ENCODE results near the gene CCM2. TPM values are rescaled to one million over a fixed set of nuclear protein-coding genes. Genes with fewer than 3 reads are reported as not detected.

The CCM2 gene
- total and polyA plus RNA-seq, 5 experiments from 2014 or later: 49.9 to 167 (median 81.7) TPM

DNA sequence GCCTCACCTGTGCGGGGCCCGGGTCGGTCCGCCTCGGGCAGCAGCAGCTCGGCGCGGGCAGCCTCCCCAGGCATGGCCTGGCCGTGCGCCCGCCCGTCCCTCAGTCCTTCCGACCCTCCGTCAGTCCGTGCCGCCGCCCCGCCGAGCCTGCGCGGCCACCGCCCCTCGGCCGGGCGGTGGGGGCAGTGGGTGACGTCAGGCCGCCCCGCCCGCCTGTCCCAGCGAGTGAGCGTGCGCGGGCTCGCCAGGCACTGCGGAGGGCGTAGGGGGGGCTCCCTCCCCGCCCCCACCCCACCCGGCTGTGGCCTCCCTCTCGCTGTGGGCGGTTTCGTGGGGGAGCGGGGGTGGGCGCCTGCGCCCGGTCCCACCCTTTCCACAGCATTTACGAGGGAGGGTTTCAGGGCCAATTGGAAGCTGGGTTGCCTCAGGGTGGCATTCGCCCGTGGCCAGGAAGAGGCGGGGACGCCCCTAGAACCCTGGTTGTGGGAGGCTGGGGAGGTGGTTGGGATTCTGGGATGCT lies 88.9 kb downstream of the CCM2 start, which contains the start of gene NACAD:
Gene NACAD (minus strand): TSS at position 149 of the 520 bp plus-strand sequence. CDS start 75 bp downstream, at position 74.
- peaks cover 0 to 6% (median 0%) of the 10 kb centered on the region in 5 donors for H3K27me3 Mint-ChIP-seq
- ATAC-seq: peak; percentile 70 to 74
- H3K9me3 Mint-ChIP-seq: peaks cover 0 to 9% (median 0%) of the 10 kb centered on the region in 9 donors
- H3K27ac Mint-ChIP-seq: peak within 1 kb of the TSS in 9 of 10 donors; percentile 35 to 91 (median 71)
- POLR2A ChIA-PET: interaction anchor here (0.6 to 1.7 kb wide), 5 partner anchors 8 to 203 kb away, joined by 3 to 7 read pairs (median 3); no protein-coding TSS in a partner anchor
- DNase-seq: peak in 8 of 10 donors; percentile 34 to 69 (median 42)
- peaks cover 3 to 10% (median 8%) of the 10 kb centered on the region in 4 donors for H3K4me1 Mint-ChIP-seq
- H3K36me3 Mint-ChIP-seq: no peaks in the 10 kb centered on the region
- peak within 1 kb of the TSS; percentile 73 to 89 (median 81) for H3K4me3 Mint-ChIP-seq

DNA sequence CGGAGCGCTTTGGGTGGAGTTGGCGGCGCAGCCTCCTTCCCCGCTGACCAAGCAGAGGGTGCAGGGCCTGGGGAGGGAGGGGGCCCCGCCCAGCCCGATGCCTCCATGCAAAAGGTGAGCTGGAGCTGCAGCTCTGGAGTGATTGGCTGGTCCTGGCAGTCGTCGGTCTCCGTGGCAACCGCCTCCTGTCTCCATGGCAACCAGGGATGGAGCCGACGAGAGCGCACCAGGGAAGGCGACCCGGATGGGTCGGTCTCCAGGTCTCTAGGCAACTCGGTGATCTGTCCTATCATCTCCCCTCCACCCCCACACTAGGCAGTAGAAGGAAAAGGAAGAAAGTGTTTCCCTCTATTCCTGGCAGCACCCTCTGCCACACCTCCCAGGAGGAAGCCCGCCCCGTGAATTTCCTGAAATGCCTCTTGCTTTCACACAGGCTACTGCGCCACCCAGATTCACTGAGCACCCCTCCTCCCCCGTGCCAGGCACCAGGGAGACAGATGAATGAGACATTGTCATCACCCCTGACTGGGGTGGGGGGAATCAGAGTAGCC lies 89.4 kb downstream of the CCM2 start:
- Mint-ChIP-seq H3K27ac (peak overlapping the region in 9 of 10 donors; percentile 35 to 91 (median 71)), H3K9me3 (peaks cover 0 to 9% (median 0%) of the 10 kb centered on the region in 9 donors), H3K27me3 (peaks cover 0 to 6% (median 0%) of the 10 kb centered on the region in 5 donors), H3K4me3 (peak overlapping the region; percentile 73 to 89 (median 81)), H3K36me3 (no peaks in the 10 kb centered on the region), H3K4me1 (peaks cover 3 to 10% (median 8%) of the 10 kb centered on the region in 4 donors)
- ATAC-seq (peak; percentile 65 to 76), DNase-seq (peak; percentile 53 to 86 (median 70))
- POLR2A ChIA-PET: interaction anchor here (0.6 to 1.7 kb wide), 6 partner anchors 9 to 204 kb away, joined by 3 to 7 read pairs (median 3); partner anchors contain the start of gene TBRG4

GRCh38 chr7:45092100-45092930 lies 92.3 kb downstream of the CCM2 start:
- peak overlapping the region in 2 of 10 donors; percentile 45 to 53 for H3K27ac Mint-ChIP-seq
- peaks cover 0 to 6% (median 0%) of the 10 kb centered on the region in 5 donors for H3K27me3 Mint-ChIP-seq
- peaks cover 5 to 10% (median 8%) of the 10 kb centered on the region in 4 donors for H3K4me1 Mint-ChIP-seq
- DNase-seq (no peak), ATAC-seq (no peak)
- H3K4me3 Mint-ChIP-seq: peak overlapping the region in 1 of 10 donors; percentile 1
- peaks cover 0 to 9% (median 0%) of the 10 kb centered on the region in 9 donors for H3K9me3 Mint-ChIP-seq
- H3K36me3 Mint-ChIP-seq: no peaks in the 10 kb centered on the region
- POLR2A ChIA-PET: no interaction called here

DNA sequence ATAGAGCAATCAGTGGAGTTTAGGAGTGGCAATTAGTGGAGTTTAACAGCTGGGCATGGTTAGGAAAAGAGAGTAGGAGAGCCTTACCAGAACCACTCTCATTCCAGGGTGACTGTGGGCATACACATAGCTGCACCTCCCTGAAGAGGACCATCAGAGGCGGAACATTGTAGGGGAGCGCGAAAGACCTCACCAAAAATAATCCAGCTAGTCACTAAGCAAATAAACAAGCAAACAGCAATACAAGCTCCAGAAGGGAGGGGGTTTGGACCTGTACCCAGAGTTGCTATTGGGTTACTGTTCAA lies 92.9 kb downstream of the CCM2 start:
- DNase-seq (no peak), ATAC-seq (no peak)
- peaks cover 5 to 10% (median 8%) of the 10 kb centered on the region in 4 donors for H3K4me1 Mint-ChIP-seq
- H3K9me3 Mint-ChIP-seq: peaks cover 0 to 9% (median 0%) of the 10 kb centered on the region in 9 donors
- peaks cover 0 to 4% (median 0%) of the 10 kb centered on the region in 3 donors for H3K36me3 Mint-ChIP-seq
- POLR2A ChIA-PET: no interaction called here
- peak overlapping the region in 1 of 10 donors; percentile 15 for H3K27ac Mint-ChIP-seq
- peaks cover 0 to 6% (median 0%) of the 10 kb centered on the region in 5 donors for H3K27me3 Mint-ChIP-seq
- peak overlapping the region in 1 of 10 donors; percentile 1 for H3K4me3 Mint-ChIP-seq

- H3K4me1 Mint-ChIP-seq: peaks cover 0 to 12% (median 1%) of the 10 kb centered on the region in 4 donors
- H3K27ac Mint-ChIP-seq: peak overlapping the region in 4 of 10 donors; percentile 21 to 56 (median 31)
- no peaks in the 10 kb centered on the region for H3K9me3 Mint-ChIP-seq
- no peaks in the 10 kb centered on the region for H3K27me3 Mint-ChIP-seq
- POLR2A ChIA-PET: interaction anchor here (0.6 to 1.1 kb wide), 3 partner anchors 10 to 45 kb away, joined by 3 to 5 read pairs (median 3); no protein-coding TSS in a partner anchor
- H3K36me3 Mint-ChIP-seq: peaks cover 0 to 57% (median 9%) of the 10 kb centered on the region in 3 donors
- ATAC-seq (no peak), DNase-seq (no peak)
- no peak overlapping the region for H3K4me3 Mint-ChIP-seq
Observed at GRCh38 chr7:45098983-45099839, 99.2 kb downstream of the CCM2 start.

DNA sequence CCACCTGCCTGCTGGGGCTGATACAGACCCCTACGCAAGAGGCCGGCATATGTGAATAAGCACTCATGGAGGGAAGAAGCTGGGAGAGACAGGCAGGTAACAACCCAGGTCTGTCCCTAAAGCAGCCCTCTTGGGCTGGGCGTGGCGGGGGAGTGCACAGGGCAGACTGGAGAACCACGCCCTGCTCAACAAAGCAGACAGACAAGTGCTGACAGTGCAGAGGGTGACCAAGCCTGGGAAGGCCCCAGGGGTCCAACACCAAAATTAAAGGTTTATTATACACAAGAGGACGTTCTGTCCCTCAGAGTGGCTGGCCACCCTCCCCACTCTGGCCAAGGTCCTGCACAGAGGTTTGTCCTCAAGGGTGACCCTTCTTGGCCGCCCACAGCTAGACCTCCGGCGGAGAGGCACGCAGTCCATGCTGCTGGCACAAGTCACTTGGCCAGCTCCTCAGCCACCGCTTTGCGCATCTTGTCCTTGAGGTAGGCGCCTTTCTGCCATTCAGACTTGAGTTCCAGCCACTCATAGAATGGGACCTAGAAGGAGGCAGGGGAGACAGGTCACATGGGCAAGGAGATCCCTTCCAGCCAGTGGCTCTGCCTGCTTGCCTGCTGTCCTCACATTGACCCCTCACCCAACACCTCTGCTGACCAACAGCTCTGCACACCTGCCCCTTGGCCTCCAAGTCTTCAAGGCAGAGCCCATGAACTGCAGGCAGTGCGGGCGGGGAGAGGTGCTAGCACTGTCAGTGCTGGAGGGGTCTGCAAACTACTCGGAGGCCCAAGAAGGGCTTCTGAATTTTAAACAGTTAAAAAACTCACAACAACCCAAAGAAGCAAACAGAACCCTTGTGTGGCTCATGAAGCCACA lies 100.1 kb downstream of the CCM2 start:
- H3K4me1 Mint-ChIP-seq: peaks cover 0 to 17% (median 1%) of the 10 kb centered on the region in 4 donors
- peak overlapping the region in 1 of 10 donors; percentile 34 for H3K27ac Mint-ChIP-seq
- no peak for ATAC-seq
- DNase-seq: peak in 1 of 10 donors; percentile 32
- POLR2A ChIA-PET: interaction anchor here (0.6 to 1.5 kb wide), 4 partner anchors 10 to 46 kb away, joined by 3 to 7 read pairs (median 4); partner anchors contain the start of gene TBRG4
- H3K27me3 Mint-ChIP-seq: no peaks in the 10 kb centered on the region
- no peaks in the 10 kb centered on the region for H3K9me3 Mint-ChIP-seq
- H3K36me3 Mint-ChIP-seq: peaks cover 0 to 67% (median 9%) of the 10 kb centered on the region in 3 donors
- no peak overlapping the region for H3K4me3 Mint-ChIP-seq

- peaks cover 0 to 23% (median 3%) of the 10 kb centered on the region in 4 donors for H3K4me1 Mint-ChIP-seq
- POLR2A ChIA-PET: interaction anchor here (1.5 kb wide), 1 partner anchor 10 kb away, joined by 7 read pairs; the partner anchor contains the start of gene TBRG4
- H3K36me3 Mint-ChIP-seq: peaks cover 0 to 75% (median 12%) of the 10 kb centered on the region in 3 donors
- ATAC-seq (no peak), DNase-seq (peak in 1 of 10 donors; percentile 42)
- peak overlapping the region in 3 of 10 donors; percentile 24 to 52 (median 29) for H3K27ac Mint-ChIP-seq
- no peaks in the 10 kb centered on the region for H3K9me3 Mint-ChIP-seq
- no peak overlapping the region for H3K4me3 Mint-ChIP-seq
- no peaks in the 10 kb centered on the region for H3K27me3 Mint-ChIP-seq
Observed at GRCh38 chr7:45100761-45101480, 100.9 kb downstream of the CCM2 start.

DNA sequence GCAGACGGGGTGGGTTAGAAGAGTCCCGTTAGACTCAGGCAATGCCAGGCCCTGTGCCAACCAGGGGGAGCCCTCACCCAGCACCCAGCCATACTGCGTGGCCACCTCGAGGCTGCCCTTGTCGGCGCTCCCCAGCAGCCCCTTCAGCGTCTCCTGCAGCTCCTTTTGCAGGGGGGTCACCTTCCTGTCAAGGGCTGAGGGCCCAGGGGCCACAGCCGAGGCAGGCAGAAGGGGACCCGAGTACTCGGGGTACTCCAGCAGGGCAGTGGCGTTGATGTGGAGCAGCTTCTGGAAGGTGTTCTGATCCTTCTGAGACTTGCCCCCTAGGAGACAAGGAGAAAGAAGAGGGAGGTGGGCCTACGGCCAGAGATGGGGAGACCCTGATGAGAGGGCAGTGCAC lies 101.7 kb downstream of the CCM2 start:
- DNase-seq (no peak), ATAC-seq (no peak)
- peak overlapping the region in 2 of 10 donors; percentile 40 to 48 for H3K27ac Mint-ChIP-seq
- no peaks in the 10 kb centered on the region for H3K9me3 Mint-ChIP-seq
- H3K4me3 Mint-ChIP-seq: no peak overlapping the region
- H3K27me3 Mint-ChIP-seq: no peaks in the 10 kb centered on the region
- peaks cover 0 to 31% (median 7%) of the 10 kb centered on the region in 4 donors for H3K4me1 Mint-ChIP-seq
- POLR2A ChIA-PET: interaction anchor here (0.6 to 1.5 kb wide), 2 partner anchors 9 to 64 kb away, joined by 3 to 7 read pairs; partner anchors contain the start of gene TBRG4
- H3K36me3 Mint-ChIP-seq: peaks cover 0 to 82% (median 12%) of the 10 kb centered on the region in 3 donors

DNA sequence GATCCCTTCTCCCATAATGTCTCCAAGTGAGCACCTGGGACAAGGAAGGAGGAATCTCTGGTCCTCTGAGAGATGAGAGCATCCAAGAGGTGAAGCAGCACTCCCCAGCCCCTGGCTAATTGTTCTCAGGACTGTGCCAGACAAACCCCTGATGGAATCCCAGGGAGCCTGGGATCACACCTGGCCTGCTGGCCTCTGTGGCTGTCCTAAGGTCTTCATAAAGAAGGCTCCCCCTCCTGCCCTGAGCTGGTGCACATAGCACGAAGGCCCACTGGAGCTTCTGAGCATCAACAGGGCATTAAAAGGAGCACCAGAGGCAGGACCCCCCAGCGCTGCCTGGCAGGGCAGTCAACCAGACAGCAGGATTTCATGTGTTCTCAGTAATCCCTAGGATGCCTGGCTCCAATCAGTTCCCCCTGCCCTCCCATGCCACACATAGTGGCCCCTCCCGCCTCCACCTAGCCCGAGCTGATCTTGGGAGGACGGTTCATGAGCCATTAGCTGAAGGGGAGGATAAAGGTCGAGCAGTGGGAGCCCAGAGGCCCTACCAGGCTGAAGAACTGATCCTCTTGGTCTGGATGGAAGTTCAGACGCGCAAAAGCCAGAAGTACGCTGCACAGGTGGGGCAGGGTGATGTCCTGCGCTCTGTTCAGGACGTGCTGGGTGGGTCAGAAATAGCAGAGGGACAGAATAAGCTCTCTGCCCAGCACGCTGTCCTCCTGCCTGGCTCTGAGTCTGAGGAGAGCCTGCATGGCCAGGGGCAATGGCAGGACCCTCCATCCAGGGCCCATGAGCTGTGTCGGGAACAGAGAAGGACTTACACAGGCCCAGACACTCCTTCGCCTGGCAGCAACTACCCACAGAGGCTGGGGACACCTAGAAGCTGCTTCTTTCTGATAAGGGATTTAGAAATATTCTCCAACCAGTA lies 103.0 kb downstream of the CCM2 start:
- H3K9me3 Mint-ChIP-seq: no peaks in the 10 kb centered on the region
- ATAC-seq (no peak), DNase-seq (no peak)
- H3K4me1 Mint-ChIP-seq: peaks cover 9 to 44% (median 18%) of the 10 kb centered on the region in 4 donors
- H3K27me3 Mint-ChIP-seq: no peaks in the 10 kb centered on the region
- POLR2A ChIA-PET: interaction anchor here (1.2 kb wide), 1 partner anchor 9 kb away, joined by 5 read pairs; the partner anchor contains the start of gene TBRG4
- peaks cover 0 to 91% (median 19%) of the 10 kb centered on the region in 3 donors for H3K36me3 Mint-ChIP-seq
- H3K27ac Mint-ChIP-seq: peak overlapping the region in 3 of 10 donors; percentile 40 to 66 (median 44)
- H3K4me3 Mint-ChIP-seq: no peak overlapping the region
